Gastrocnemius medialis (tissue), 4 donors: ENCODE results near the gene PNLIPRP3.

Source experiments
- POLR2A ChIP-seq, 2 donors: fragments of 450-650 bp; IDR thresholded peaks; one replicate each; pipeline ENCODE4 v1.6.1; 2017; ENCODE audit warnings: antibody characterized with exemption in 2 of 2, mild to moderate bottlenecking in 2 of 2, moderate library complexity in 2 of 2
- TF ChIP-seq, protein P1 (sequence below), 5 experiments: fragments of 450-650 bp in 3 of 5; fragments of 200-600 bp in 2 of 5; sonication (generic) in 2 of 5; IDR thresholded peaks in 4 of 5; conservative IDR thresholded peaks in 1 of 5; 1 replicate in 4 of 5; 2 replicates in 1 of 5; pipeline ENCODE4 v1.5.1; 2016 to 2019; ENCODE audit warnings: antibody characterized with exemption in 5 of 5, mild to moderate bottlenecking in 3 of 5, moderate library complexity in 3 of 5

GRCh38 chr10:116437076-116437692 is 9.5 kb downstream of the PNLIPRP3 start:
- TF ChIP-seq, protein P1, sequence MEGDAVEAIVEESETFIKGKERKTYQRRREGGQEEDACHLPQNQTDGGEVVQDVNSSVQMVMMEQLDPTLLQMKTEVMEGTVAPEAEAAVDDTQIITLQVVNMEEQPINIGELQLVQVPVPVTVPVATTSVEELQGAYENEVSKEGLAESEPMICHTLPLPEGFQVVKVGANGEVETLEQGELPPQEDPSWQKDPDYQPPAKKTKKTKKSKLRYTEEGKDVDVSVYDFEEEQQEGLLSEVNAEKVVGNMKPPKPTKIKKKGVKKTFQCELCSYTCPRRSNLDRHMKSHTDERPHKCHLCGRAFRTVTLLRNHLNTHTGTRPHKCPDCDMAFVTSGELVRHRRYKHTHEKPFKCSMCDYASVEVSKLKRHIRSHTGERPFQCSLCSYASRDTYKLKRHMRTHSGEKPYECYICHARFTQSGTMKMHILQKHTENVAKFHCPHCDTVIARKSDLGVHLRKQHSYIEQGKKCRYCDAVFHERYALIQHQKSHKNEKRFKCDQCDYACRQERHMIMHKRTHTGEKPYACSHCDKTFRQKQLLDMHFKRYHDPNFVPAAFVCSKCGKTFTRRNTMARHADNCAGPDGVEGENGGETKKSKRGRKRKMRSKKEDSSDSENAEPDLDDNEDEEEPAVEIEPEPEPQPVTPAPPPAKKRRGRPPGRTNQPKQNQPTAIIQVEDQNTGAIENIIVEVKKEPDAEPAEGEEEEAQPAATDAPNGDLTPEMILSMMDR (IDR thresholded peaks at IDR 0.05 in 4 of 5, conservative IDR thresholded peaks at IDR 0.05 in 1 of 5): no peak
- no peak for TF ChIP-seq POLR2A (IDR thresholded peaks at IDR 0.05)
